PC-3 (cell line): ENCODE measurements around the gene CCDC92.

Experiments used
- CTCF ChIP-seq: fragments of 300-600 bp; sonication (generic); conservative IDR thresholded peaks from 2 replicates; pipeline ENCODE4 v1.5.1; 2017; ENCODE audit warnings: antibody characterized with exemption, low read depth, mild to moderate bottlenecking, low read length
- EZH2 ChIP-seq: fragments of 300-600 bp; sonication (generic); IDR thresholded peaks from one replicate; pipeline ENCODE4 v1.6.1; 2017; ENCODE audit warnings: antibody characterized with exemption, mild to moderate bottlenecking, low read length; ENCODE audit not compliant: unreplicated experiment
- EZH2phosphoT487 ChIP-seq: fragments of 300-600 bp; sonication (generic); IDR thresholded peaks from 2 replicates; pipeline ENCODE4 v1.6.1; 2018; ENCODE audit warnings: mild to moderate bottlenecking, antibody characterized with exemption, low read length, borderline replicate concordance

GRCh38 chr12:123928897-123929296, 43.7 kb downstream of the CCDC92 start:
- TF ChIP-seq CTCF (no peak), EZH2phosphoT487 (no peak), EZH2 (no peak)
